ENCODE results near the gene FAM171A1. TPM values are rescaled to one million over a fixed set of nuclear protein-coding genes. Genes with fewer than 3 reads are reported as not detected.
"Not testable (repeated sequence)": the region's sequence is repeated elsewhere in the genome, so short reads cannot be mapped to it uniquely, and the experiment has no call there.

Gene FAM171A1
- total RNA-seq, 1 experiment from 2014 or later: 27.3 TPM

GRCh38 chr10:15295537-15296325, 75.4 kb downstream of the FAM171A1 start:
- Histone ChIP-seq H3K4me3 (no peak overlapping the region), H3K36me3 (no peaks in the 10 kb centered on the region; the same call in 1 of the 2 replicates), H3K27me3 (no peaks in the 10 kb centered on the region), H3K9me3 (no peaks in the 10 kb centered on the region)
- DNase-seq: no peak

- Histone ChIP-seq H3K4me3 (peak overlapping the region; percentile 1; the same call in 1 of the 2 replicates), H3K27me3 (no peaks in the 10 kb centered on the region), H3K36me3 (no peaks in the 10 kb centered on the region)
Observed at GRCh38 chr10:15293862-15294842, 76.9 kb downstream of the FAM171A1 start.

GRCh38 chr10:15290671-15291070, 80.4 kb downstream of the FAM171A1 start:
- Histone ChIP-seq H3K4me3 (no peak overlapping the region), H3K9me3 (no peaks in the 10 kb centered on the region), H3K36me3 (no peaks in the 10 kb centered on the region), H3K27me3 (no peaks in the 10 kb centered on the region)
- DNase-seq: no peak

More at GRCh38 chr10:15293862-15294842, 76.9 kb downstream of the FAM171A1 start:
- no peaks in the 10 kb centered on the region for H3K9me3 ChIP-seq
- DNase-seq: peak; percentile 69

- no peak for DNase-seq
- Histone ChIP-seq H3K4me3 (no peak overlapping the region), H3K27me3 (no peaks in the 10 kb centered on the region), H3K36me3 (no peaks in the 10 kb centered on the region), H3K9me3 (no peaks in the 10 kb centered on the region)
Observed at GRCh38 chr10:15290150-15290549, 80.9 kb downstream of the FAM171A1 start.

- Histone ChIP-seq H3K27me3 (no peaks in the 10 kb centered on the region), H3K9me3 (no peaks in the 10 kb centered on the region), H3K4me3 (no peak overlapping the region), H3K36me3 (peaks cover 32% of the 10 kb centered on the region)
- no peak for DNase-seq
Observed at GRCh38 chr10:15280974-15281373, 90.1 kb downstream of the FAM171A1 start.

GRCh38 chr10:15280462-15280861, 90.6 kb downstream of the FAM171A1 start:
- no peak for DNase-seq
- H3K4me3 ChIP-seq: no peak overlapping the region
- H3K27me3 ChIP-seq: no peaks in the 10 kb centered on the region
- H3K36me3 ChIP-seq: peaks cover 36% of the 10 kb centered on the region
- H3K9me3 ChIP-seq: no peaks in the 10 kb centered on the region; the same call in 1 of the 2 replicates

- Histone ChIP-seq H3K4me3 (no peak overlapping the region), H3K36me3 (peaks cover 44% of the 10 kb centered on the region), H3K9me3 (peaks cover 3% of the 10 kb centered on the region; the same call in 1 of the 2 replicates), H3K27me3 (no peaks in the 10 kb centered on the region)
- DNase-seq: no peak
Observed at GRCh38 chr10:15279236-15279635, 91.9 kb downstream of the FAM171A1 start.

GRCh38 chr10:15278786-15279185, 92.3 kb downstream of the FAM171A1 start:
- no peak overlapping the region for H3K4me3 ChIP-seq
- peaks cover 3% of the 10 kb centered on the region; the same call in 1 of the 2 replicates for H3K9me3 ChIP-seq
- peaks cover 40% of the 10 kb centered on the region for H3K36me3 ChIP-seq
- H3K27me3 ChIP-seq: no peaks in the 10 kb centered on the region
- no peak for DNase-seq

- H3K4me3 ChIP-seq, H3K9me3 ChIP-seq, DNase-seq, H3K27me3 ChIP-seq: not testable (repeated sequence)
- peaks cover 26% of the 10 kb centered on the region for H3K36me3 ChIP-seq
Observed at GRCh38 chr10:15276039-15276438, 95.0 kb downstream of the FAM171A1 start.

- H3K9me3 ChIP-seq, H3K27me3 ChIP-seq, H3K4me3 ChIP-seq, DNase-seq: not testable (repeated sequence)
- H3K36me3 ChIP-seq: peaks cover 20% of the 10 kb centered on the region
Observed at GRCh38 chr10:15269838-15270237, 101.3 kb downstream of the FAM171A1 start.

GRCh38 chr10:15267496-15267895, 103.6 kb downstream of the FAM171A1 start:
- H3K4me3 ChIP-seq: no peak overlapping the region
- H3K36me3 ChIP-seq: peaks cover 10% of the 10 kb centered on the region
- H3K9me3 ChIP-seq: no peaks in the 10 kb centered on the region
- no peaks in the 10 kb centered on the region for H3K27me3 ChIP-seq
- DNase-seq: no peak

GRCh38 chr10:15266117-15266516, 105.0 kb downstream of the FAM171A1 start:
- no peak for DNase-seq
- no peaks in the 10 kb centered on the region for H3K9me3 ChIP-seq
- H3K27me3 ChIP-seq: no peaks in the 10 kb centered on the region
- peaks cover 8% of the 10 kb centered on the region for H3K36me3 ChIP-seq
- no peak overlapping the region for H3K4me3 ChIP-seq

- H3K9me3 ChIP-seq: no peaks in the 10 kb centered on the region
- DNase-seq: peak; percentile 13
- no peak overlapping the region for H3K4me3 ChIP-seq
- H3K27me3 ChIP-seq: no peaks in the 10 kb centered on the region
- peaks cover 8% of the 10 kb centered on the region for H3K36me3 ChIP-seq
Observed at GRCh38 chr10:15265558-15265957, 105.5 kb downstream of the FAM171A1 start.

GRCh38 chr10:15265056-15265455, 106.0 kb downstream of the FAM171A1 start:
- H3K27me3 ChIP-seq: no peaks in the 10 kb centered on the region
- no peak for DNase-seq
- H3K36me3 ChIP-seq: peaks cover 8% of the 10 kb centered on the region
- H3K9me3 ChIP-seq: no peaks in the 10 kb centered on the region
- H3K4me3 ChIP-seq: no peak overlapping the region

- Histone ChIP-seq H3K27me3 (no peaks in the 10 kb centered on the region), H3K36me3 (no peaks in the 10 kb centered on the region; the same call in 1 of the 2 replicates), H3K4me3 (no peak overlapping the region), H3K9me3 (no peaks in the 10 kb centered on the region)
- no peak for DNase-seq
Observed at GRCh38 chr10:15263657-15264323, 107.3 kb downstream of the FAM171A1 start.

- no peak overlapping the region for H3K4me3 ChIP-seq
- no peak for DNase-seq
- H3K27me3 ChIP-seq: no peaks in the 10 kb centered on the region
- no peaks in the 10 kb centered on the region for H3K9me3 ChIP-seq
- H3K36me3 ChIP-seq: no peaks in the 10 kb centered on the region; the same call in 1 of the 2 replicates
Observed at GRCh38 chr10:15262036-15262713, 108.9 kb downstream of the FAM171A1 start.

All from MG63 (cell line).